ENCODE data around the gene DNAJC3. TPM values are rescaled to one million over a fixed set of nuclear protein-coding genes. Genes with fewer than 3 reads are reported as not detected.

The DNAJC3 gene
- total RNA-seq, 1 donor: 85.1 TPM

GRCh38 chr13:95800436-95800835 is 123.5 kb downstream of the DNAJC3 start:
- TF ChIP-seq CTCF (IDR thresholded peaks at IDR 0.05; ENCODE audit: insufficient read depth, low read depth, low read length): no peak
- H3K4me3 ChIP-seq (ENCODE audit: low read depth, low read length): no peak overlapping the region
- no peak for DNase-seq (ENCODE audit: low read depth)

GRCh38 chr13:95801825-95802224 is 124.9 kb downstream of the DNAJC3 start:
- H3K4me3 ChIP-seq (ENCODE audit: low read depth, low read length): no peak overlapping the region
- TF ChIP-seq CTCF (IDR thresholded peaks at IDR 0.05; ENCODE audit: insufficient read depth, low read depth, low read length): no peak
- DNase-seq (ENCODE audit: low read depth): no peak

GRCh38 chr13:95805921-95806320 is 129.0 kb downstream of the DNAJC3 start:
- DNase-seq (ENCODE audit: low read depth): no peak
- H3K4me3 ChIP-seq (ENCODE audit: low read depth, low read length): no peak overlapping the region
- no peak for TF ChIP-seq CTCF (IDR thresholded peaks at IDR 0.05; ENCODE audit: insufficient read depth, low read depth, low read length)

GRCh38 chr13:95809429-95809828 is 132.5 kb downstream of the DNAJC3 start:
- no peak for DNase-seq (ENCODE audit: low read depth)
- TF ChIP-seq CTCF (IDR thresholded peaks at IDR 0.05; ENCODE audit: insufficient read depth, low read depth, low read length): no peak
- no peak overlapping the region for H3K4me3 ChIP-seq (ENCODE audit: low read depth, low read length)

GRCh38 chr13:95813139-95813538 is 136.2 kb downstream of the DNAJC3 start:
- no peak overlapping the region for H3K4me3 ChIP-seq (ENCODE audit: low read depth, low read length)
- DNase-seq (ENCODE audit: low read depth): no peak
- no peak for TF ChIP-seq CTCF (IDR thresholded peaks at IDR 0.05; ENCODE audit: insufficient read depth, low read depth, low read length)

- no peak overlapping the region for H3K4me3 ChIP-seq (ENCODE audit: low read depth, low read length)
- no peak for DNase-seq (ENCODE audit: low read depth)
These were observed 137.6 kb downstream of the DNAJC3 start for GRCh38 chr13:95814495-95814894.

More at GRCh38 chr13:95814495-95814894, 137.6 kb downstream of the DNAJC3 start:
- no peak for TF ChIP-seq CTCF (IDR thresholded peaks at IDR 0.05; ENCODE audit: insufficient read depth, low read depth, low read length)

Measured in fibroblast of villous mesenchyme (primary cell).